ENCODE measurements around the gene ELAVL1. TPM values are rescaled to one million over a fixed set of nuclear protein-coding genes. Genes with fewer than 3 reads are reported as not detected.

ELAVL1 gene
- total RNA-seq, 1 donor from 2014 or later = 89.6 TPM

GRCh38 chr19:7912697-7913564, 92.5 kb downstream of the ELAVL1 start:
- peaks cover 15% of the 10 kb centered on the region for H3K36me3 Mint-ChIP-seq (ENCODE audit: unreplicated experiment)
- no peak overlapping the region for H3K4me3 Mint-ChIP-seq (ENCODE audit: unreplicated experiment)
- no peaks in the 10 kb centered on the region for H3K9me3 Mint-ChIP-seq (ENCODE audit: unreplicated experiment)
- H3K4me1 Mint-ChIP-seq (ENCODE audit: unreplicated experiment) = peaks cover 7% of the 10 kb centered on the region
- no peak for DNase-seq (ENCODE audit: extremely low spot score, unreplicated experiment)
- peaks cover 6% of the 10 kb centered on the region for H3K27me3 Mint-ChIP-seq (ENCODE audit: unreplicated experiment)
- TF ChIP-seq, protein P1, sequence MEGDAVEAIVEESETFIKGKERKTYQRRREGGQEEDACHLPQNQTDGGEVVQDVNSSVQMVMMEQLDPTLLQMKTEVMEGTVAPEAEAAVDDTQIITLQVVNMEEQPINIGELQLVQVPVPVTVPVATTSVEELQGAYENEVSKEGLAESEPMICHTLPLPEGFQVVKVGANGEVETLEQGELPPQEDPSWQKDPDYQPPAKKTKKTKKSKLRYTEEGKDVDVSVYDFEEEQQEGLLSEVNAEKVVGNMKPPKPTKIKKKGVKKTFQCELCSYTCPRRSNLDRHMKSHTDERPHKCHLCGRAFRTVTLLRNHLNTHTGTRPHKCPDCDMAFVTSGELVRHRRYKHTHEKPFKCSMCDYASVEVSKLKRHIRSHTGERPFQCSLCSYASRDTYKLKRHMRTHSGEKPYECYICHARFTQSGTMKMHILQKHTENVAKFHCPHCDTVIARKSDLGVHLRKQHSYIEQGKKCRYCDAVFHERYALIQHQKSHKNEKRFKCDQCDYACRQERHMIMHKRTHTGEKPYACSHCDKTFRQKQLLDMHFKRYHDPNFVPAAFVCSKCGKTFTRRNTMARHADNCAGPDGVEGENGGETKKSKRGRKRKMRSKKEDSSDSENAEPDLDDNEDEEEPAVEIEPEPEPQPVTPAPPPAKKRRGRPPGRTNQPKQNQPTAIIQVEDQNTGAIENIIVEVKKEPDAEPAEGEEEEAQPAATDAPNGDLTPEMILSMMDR (IDR thresholded peaks at IDR 0.05) = no peak
- no peak overlapping the region for H3K27ac Mint-ChIP-seq (ENCODE audit: unreplicated experiment)

GRCh38 chr19:7912144-7912696, 93.2 kb downstream of the ELAVL1 start:
- TF ChIP-seq, protein P1 (IDR thresholded peaks at IDR 0.05) = no peak
- H3K36me3 Mint-ChIP-seq (ENCODE audit: unreplicated experiment) = peaks cover 15% of the 10 kb centered on the region
- no peak for DNase-seq (ENCODE audit: extremely low spot score, unreplicated experiment)
- H3K27me3 Mint-ChIP-seq (ENCODE audit: unreplicated experiment) = peaks cover 6% of the 10 kb centered on the region
- H3K27ac Mint-ChIP-seq (ENCODE audit: unreplicated experiment) = no peak overlapping the region
- peaks cover 6% of the 10 kb centered on the region for H3K4me1 Mint-ChIP-seq (ENCODE audit: unreplicated experiment)
- no peaks in the 10 kb centered on the region for H3K9me3 Mint-ChIP-seq (ENCODE audit: unreplicated experiment)
- H3K4me3 Mint-ChIP-seq (ENCODE audit: unreplicated experiment) = no peak overlapping the region

- peaks cover 15% of the 10 kb centered on the region for H3K36me3 Mint-ChIP-seq (ENCODE audit: unreplicated experiment)
These were observed 93.8 kb downstream of the ELAVL1 start for GRCh38 chr19:7911508-7912143.

DNA sequence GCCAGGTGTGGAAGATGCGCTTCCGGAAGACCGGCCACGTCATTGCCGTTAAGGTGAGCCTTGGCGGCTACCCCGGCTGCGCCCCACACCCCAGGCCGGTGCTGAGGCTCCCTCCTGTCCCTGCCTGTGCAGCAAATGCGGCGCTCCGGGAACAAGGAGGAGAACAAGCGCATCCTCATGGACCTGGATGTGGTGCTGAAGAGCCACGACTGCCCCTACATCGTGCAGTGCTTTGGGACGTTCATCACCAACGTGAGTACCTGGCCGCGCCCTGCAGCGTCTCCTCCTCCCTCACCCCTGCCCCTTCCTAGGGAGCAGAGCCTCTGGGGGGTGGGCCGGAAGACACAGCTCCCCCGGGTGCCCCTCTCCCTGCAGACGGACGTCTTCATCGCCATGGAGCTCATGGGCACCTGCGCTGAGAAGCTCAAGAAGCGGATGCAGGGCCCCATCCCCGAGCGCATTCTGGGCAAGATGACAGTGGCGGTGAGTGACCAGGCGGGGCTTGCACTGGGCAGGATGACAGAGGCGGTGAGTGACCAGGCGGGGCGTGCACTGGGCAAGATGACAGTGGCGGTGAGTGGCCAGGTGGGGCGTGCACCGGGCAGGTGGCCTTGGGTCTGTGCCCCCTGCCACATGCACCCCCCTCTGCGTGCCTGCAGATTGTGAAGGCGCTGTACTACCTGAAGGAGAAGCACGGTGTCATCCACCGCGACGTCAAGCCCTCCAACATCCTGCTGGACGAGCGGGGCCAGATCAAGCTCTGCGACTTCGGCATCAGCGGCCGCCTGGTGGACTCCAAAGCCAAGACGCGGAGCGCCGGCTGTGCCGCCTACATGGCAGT, 94.9 kb downstream of the ELAVL1 start:
- H3K27me3 Mint-ChIP-seq (ENCODE audit: unreplicated experiment) = peaks cover 2% of the 10 kb centered on the region
- no peak overlapping the region for H3K27ac Mint-ChIP-seq (ENCODE audit: unreplicated experiment)
- peaks cover 9% of the 10 kb centered on the region for H3K4me1 Mint-ChIP-seq (ENCODE audit: unreplicated experiment)
- no peak overlapping the region for H3K4me3 Mint-ChIP-seq (ENCODE audit: unreplicated experiment)
- H3K9me3 Mint-ChIP-seq (ENCODE audit: unreplicated experiment) = no peaks in the 10 kb centered on the region
- H3K36me3 Mint-ChIP-seq (ENCODE audit: unreplicated experiment) = peaks cover 15% of the 10 kb centered on the region
- TF ChIP-seq, protein P1 (IDR thresholded peaks at IDR 0.05) = no peak
- no peak for DNase-seq (ENCODE audit: extremely low spot score, unreplicated experiment)

More at GRCh38 chr19:7911508-7912143, 93.8 kb downstream of the ELAVL1 start:
- H3K27me3 Mint-ChIP-seq (ENCODE audit: unreplicated experiment) = peaks cover 2% of the 10 kb centered on the region
- H3K4me1 Mint-ChIP-seq (ENCODE audit: unreplicated experiment) = peaks cover 6% of the 10 kb centered on the region
- DNase-seq (ENCODE audit: extremely low spot score, unreplicated experiment) = no peak
- no peaks in the 10 kb centered on the region for H3K9me3 Mint-ChIP-seq (ENCODE audit: unreplicated experiment)
- no peak overlapping the region for H3K27ac Mint-ChIP-seq (ENCODE audit: unreplicated experiment)
- TF ChIP-seq, protein P1 (IDR thresholded peaks at IDR 0.05) = no peak
- H3K4me3 Mint-ChIP-seq (ENCODE audit: unreplicated experiment) = no peak overlapping the region
